Stimulated activated CD4-positive, alpha-beta T cell treated with anti-CD3 and anti-CD28 coated beads, Interleukin-15, amount 100 ng/mL, for 48 hours (primary cell): ENCODE measurements around the gene ZNF622.

Experiments used
- DNase-seq, 2 donors: peaks; one replicate each; pipeline ENCODE4 v3.0.0-alpha.2; 2020; ENCODE audit warnings: low read depth in 2 of 2

Gene ZNF622

GRCh38 chr5:16430349-16431089 lies 35.1 kb downstream of the ZNF622 start:
- no peak for DNase-seq

GRCh38 chr5:16428359-16428758 lies 37.2 kb downstream of the ZNF622 start:
- no peak for DNase-seq

GRCh38 chr5:16427587-16427986 lies 38.0 kb downstream of the ZNF622 start:
- DNase-seq = no peak

- DNase-seq = no peak
Measured at GRCh38 chr5:16418471-16418922, 47.1 kb downstream of the ZNF622 start.

- DNase-seq = no peak
Measured at GRCh38 chr5:16417398-16418074, 48.1 kb downstream of the ZNF622 start.

- DNase-seq = no peak
Measured at GRCh38 chr5:16414861-16415260, 50.7 kb downstream of the ZNF622 start.

GRCh38 chr5:16413166-16413860 lies 52.3 kb downstream of the ZNF622 start:
- DNase-seq = no peak

- DNase-seq = no peak
Measured at GRCh38 chr5:16412556-16412955, 53.0 kb downstream of the ZNF622 start.

- DNase-seq = no peak
Measured at GRCh38 chr5:16411741-16412455, 53.7 kb downstream of the ZNF622 start.

- no peak for DNase-seq
Measured at GRCh38 chr5:16411235-16411634, 54.4 kb downstream of the ZNF622 start.

GRCh38 chr5:16410338-16410737 lies 55.3 kb downstream of the ZNF622 start:
- DNase-seq = no peak

GRCh38 chr5:16406630-16407029 lies 59.0 kb downstream of the ZNF622 start:
- no peak for DNase-seq

GRCh38 chr5:16406023-16406422 lies 59.6 kb downstream of the ZNF622 start:
- no peak for DNase-seq
